ENCODE measurements around the gene ATP9A. TPM values are rescaled to one million over a fixed set of nuclear protein-coding genes. Genes with fewer than 3 reads are reported as not detected.

The ATP9A gene
- total RNA-seq, 2 experiments from 2014 or later, result 0.05 TPM; not detected in 1

GRCh38 chr20:51565298-51566144, 202.7 kb downstream of the ATP9A start:
- POLR2A ChIA-PET, result no interaction called here
- ATAC-seq, result no peak
- Mint-ChIP-seq H3K36me3 (ENCODE audit: low read depth) (no peaks in the 10 kb centered on the region), H3K4me3 (no peak overlapping the region), H3K4me1 (ENCODE audit: low read depth) (peaks cover 24% of the 10 kb centered on the region), H3K27me3 (ENCODE audit: low read depth) (peaks cover 55% of the 10 kb centered on the region), H3K27ac (no peak overlapping the region), H3K9me3 (ENCODE audit: insufficient read depth) (no peaks in the 10 kb centered on the region)
- CTCF ChIA-PET, result interaction anchor here (0.8 to 2.6 kb wide), 4 partner anchors 16 to 193 kb away, joined by 3 to 6 read pairs (median 4); no protein-coding TSS in a partner anchor
- no peak for DNase-seq

- Mint-ChIP-seq H3K4me1 (ENCODE audit: low read depth) (peaks cover 24% of the 10 kb centered on the region), H3K9me3 (ENCODE audit: insufficient read depth) (no peaks in the 10 kb centered on the region), H3K27me3 (ENCODE audit: low read depth) (peaks cover 64% of the 10 kb centered on the region), H3K4me3 (no peak overlapping the region), H3K27ac (no peak overlapping the region), H3K36me3 (ENCODE audit: low read depth) (no peaks in the 10 kb centered on the region)
- DNase-seq (no peak), ATAC-seq (peak; percentile 19)
- ChIA-PET CTCF (interaction anchor here (0.8 to 2.6 kb wide), 6 partner anchors 22 to 191 kb away, joined by 3 to 9 read pairs (median 4); partner anchors contain the start of gene NFATC2), POLR2A (no interaction called here)
Measured at GRCh38 chr20:51563486-51564332, 204.5 kb downstream of the ATP9A start.

- H3K9me3 Mint-ChIP-seq (ENCODE audit: insufficient read depth), result no peaks in the 10 kb centered on the region
- ChIA-PET CTCF (interaction anchor here (1.0 to 2.1 kb wide), 4 partner anchors 21 to 61 kb away, joined by 3 to 9 read pairs (median 4); partner anchors contain the start of gene NFATC2), POLR2A (no interaction called here)
- peaks cover 24% of the 10 kb centered on the region for H3K4me1 Mint-ChIP-seq (ENCODE audit: low read depth)
- H3K27ac Mint-ChIP-seq, result no peak overlapping the region
- no peak for ATAC-seq
- no peak for DNase-seq
- H3K27me3 Mint-ChIP-seq (ENCODE audit: low read depth), result peaks cover 58% of the 10 kb centered on the region
- no peak overlapping the region for H3K4me3 Mint-ChIP-seq
- no peaks in the 10 kb centered on the region for H3K36me3 Mint-ChIP-seq (ENCODE audit: low read depth)
Measured at GRCh38 chr20:51563174-51563485, 205.1 kb downstream of the ATP9A start.

- CTCF ChIA-PET, result interaction anchor here (1.0 to 2.1 kb wide), 4 partner anchors 21 to 61 kb away, joined by 3 to 9 read pairs (median 4); partner anchors contain the start of gene NFATC2
Measured at GRCh38 chr20:51562332-51563173, 205.6 kb downstream of the ATP9A start.

GRCh38 chr20:51562027-51562331, 206.2 kb downstream of the ATP9A start:
- peaks cover 24% of the 10 kb centered on the region for H3K4me1 Mint-ChIP-seq (ENCODE audit: low read depth)
- CTCF ChIA-PET, result interaction anchor here (2.1 kb wide), 1 partner anchor 20 kb away, joined by 9 read pairs; the partner anchor contains the start of gene NFATC2
- POLR2A ChIA-PET, result no interaction called here
- ATAC-seq (no peak), DNase-seq (no peak)
- H3K27me3 Mint-ChIP-seq (ENCODE audit: low read depth), result peaks cover 54% of the 10 kb centered on the region
- H3K27ac Mint-ChIP-seq, result no peak overlapping the region
- H3K9me3 Mint-ChIP-seq (ENCODE audit: insufficient read depth), result no peaks in the 10 kb centered on the region
- H3K4me3 Mint-ChIP-seq, result peak overlapping the region; percentile 8
- H3K36me3 Mint-ChIP-seq (ENCODE audit: low read depth), result no peaks in the 10 kb centered on the region

More at GRCh38 chr20:51562332-51563173, 205.6 kb downstream of the ATP9A start:
- POLR2A ChIA-PET, result no interaction called here
- H3K27me3 Mint-ChIP-seq (ENCODE audit: low read depth), result peaks cover 55% of the 10 kb centered on the region
- ATAC-seq (peak; percentile 77), DNase-seq (no peak)
- peaks cover 24% of the 10 kb centered on the region for H3K4me1 Mint-ChIP-seq (ENCODE audit: low read depth)
- no peak overlapping the region for H3K27ac Mint-ChIP-seq
- H3K4me3 Mint-ChIP-seq, result peak overlapping the region; percentile 42
- H3K9me3 Mint-ChIP-seq (ENCODE audit: insufficient read depth), result no peaks in the 10 kb centered on the region
- H3K36me3 Mint-ChIP-seq (ENCODE audit: low read depth), result no peaks in the 10 kb centered on the region

GRCh38 chr20:51560550-51561307, 207.5 kb downstream of the ATP9A start:
- DNase-seq, result no peak
- Mint-ChIP-seq H3K27me3 (ENCODE audit: low read depth) (peaks cover 47% of the 10 kb centered on the region), H3K27ac (no peak overlapping the region), H3K4me1 (ENCODE audit: low read depth) (peaks cover 24% of the 10 kb centered on the region), H3K4me3 (peak overlapping the region; percentile 29), H3K36me3 (ENCODE audit: low read depth) (no peaks in the 10 kb centered on the region), H3K9me3 (ENCODE audit: insufficient read depth) (no peaks in the 10 kb centered on the region)
- POLR2A ChIA-PET, result interaction anchor here (1.1 kb wide), 1 partner anchor 81 kb away, joined by 3 read pairs; no protein-coding TSS in a partner anchor
- no peak for ATAC-seq
- CTCF ChIA-PET, result no interaction called here

- Mint-ChIP-seq H3K36me3 (ENCODE audit: low read depth) (no peaks in the 10 kb centered on the region), H3K9me3 (ENCODE audit: insufficient read depth) (no peaks in the 10 kb centered on the region), H3K27me3 (ENCODE audit: low read depth) (peaks cover 45% of the 10 kb centered on the region), H3K4me3 (no peak overlapping the region), H3K4me1 (ENCODE audit: low read depth) (peaks cover 26% of the 10 kb centered on the region), H3K27ac (no peak overlapping the region)
- CTCF ChIA-PET, result no interaction called here
- POLR2A ChIA-PET, result interaction anchor here (1.1 kb wide), 1 partner anchor 80 kb away, joined by 3 read pairs; no protein-coding TSS in a partner anchor
- DNase-seq (no peak), ATAC-seq (no peak)
Measured at GRCh38 chr20:51560042-51560441, 208.1 kb downstream of the ATP9A start.

GRCh38 chr20:51554538-51555165, 213.5 kb downstream of the ATP9A start:
- Mint-ChIP-seq H3K4me1 (ENCODE audit: low read depth) (peaks cover 16% of the 10 kb centered on the region), H3K27ac (no peak overlapping the region), H3K36me3 (ENCODE audit: low read depth) (no peaks in the 10 kb centered on the region), H3K27me3 (ENCODE audit: low read depth) (peaks cover 9% of the 10 kb centered on the region), H3K9me3 (ENCODE audit: insufficient read depth) (no peaks in the 10 kb centered on the region), H3K4me3 (no peak overlapping the region)
- POLR2A ChIA-PET, result interaction anchor here (0.5 to 1.2 kb wide), 2 partner anchors 12 to 521 kb away, joined by 3 to 5 read pairs; partner anchors contain the start of gene NFATC2
- ATAC-seq (no peak), DNase-seq (no peak)
- CTCF ChIA-PET, result interaction anchor here (1.1 to 2.0 kb wide), 4 partner anchors 12 to 182 kb away, joined by 3 to 10 read pairs (median 6); partner anchors contain the start of gene NFATC2

- Mint-ChIP-seq H3K36me3 (ENCODE audit: low read depth) (no peaks in the 10 kb centered on the region), H3K9me3 (ENCODE audit: insufficient read depth) (no peaks in the 10 kb centered on the region), H3K27ac (no peak overlapping the region), H3K4me3 (no peak overlapping the region), H3K4me1 (ENCODE audit: low read depth) (peaks cover 16% of the 10 kb centered on the region), H3K27me3 (ENCODE audit: low read depth) (peaks cover 3% of the 10 kb centered on the region)
- DNase-seq (no peak), ATAC-seq (no peak)
- ChIA-PET POLR2A (interaction anchor here (1.2 kb wide), 1 partner anchor 12 kb away, joined by 5 read pairs; the partner anchor contains the start of gene NFATC2), CTCF (interaction anchor here (1.1 to 2.0 kb wide), 4 partner anchors 11 to 182 kb away, joined by 3 to 10 read pairs (median 6); partner anchors contain the start of gene NFATC2)
Measured at GRCh38 chr20:51553897-51554486, 214.2 kb downstream of the ATP9A start.

- CTCF ChIA-PET, result no interaction called here
- H3K36me3 Mint-ChIP-seq (ENCODE audit: low read depth), result no peaks in the 10 kb centered on the region
- POLR2A ChIA-PET, result interaction anchor here (0.6 to 1.0 kb wide), 2 partner anchors 9 to 1511 kb away, joined by 3 to 4 read pairs; no protein-coding TSS in a partner anchor
Measured at GRCh38 chr20:51551186-51551585, 217.0 kb downstream of the ATP9A start.

More at GRCh38 chr20:51551186-51551585, 217.0 kb downstream of the ATP9A start:
- Mint-ChIP-seq H3K4me1 (ENCODE audit: low read depth) (peaks cover 16% of the 10 kb centered on the region), H3K4me3 (no peak overlapping the region), H3K9me3 (ENCODE audit: insufficient read depth) (no peaks in the 10 kb centered on the region), H3K27ac (no peak overlapping the region), H3K27me3 (ENCODE audit: low read depth) (peaks cover 22% of the 10 kb centered on the region)
- DNase-seq (no peak), ATAC-seq (no peak)
